Mucosa of stomach (tissue), 1 donor: ENCODE results near the gene C20orf96.
"Not testable (repeated sequence)": the region's sequence is repeated elsewhere in the genome, so short reads cannot be mapped to it uniquely, and the experiment has no call there.

Experiments
- H3K27me3 ChIP-seq: one replicate; pipeline ENCODE4 v1.7.0; 2013; ENCODE audit warnings: mild to moderate bottlenecking, low read length; ENCODE audit not compliant: control insufficient read depth, insufficient read depth
- H3K36me3 ChIP-seq: one replicate; pipeline ENCODE4 v1.7.0; 2013; ENCODE audit warnings: low read length; ENCODE audit not compliant: control insufficient read depth, insufficient read depth
- H3K4me1 ChIP-seq: one replicate; pipeline ENCODE4 v1.7.0; 2013; ENCODE audit warnings: mild to moderate bottlenecking, low read length; ENCODE audit not compliant: control insufficient read depth, insufficient read depth
- H3K4me3 ChIP-seq: one replicate; pipeline ENCODE4 v1.7.0; 2013; ENCODE audit warnings: low read length
- H3K9ac ChIP-seq: one replicate; pipeline ENCODE4 v1.7.0; 2013; ENCODE audit warnings: mild to moderate bottlenecking, low read length, moderate library complexity
- H3K9me3 ChIP-seq: one replicate; pipeline ENCODE4 v1.7.0; 2013; ENCODE audit warnings: mild to moderate bottlenecking, low read length, moderate library complexity; ENCODE audit not compliant: control insufficient read depth
- donor health status: Pancreatic carcinoma.

The C20orf96 gene, protein sequence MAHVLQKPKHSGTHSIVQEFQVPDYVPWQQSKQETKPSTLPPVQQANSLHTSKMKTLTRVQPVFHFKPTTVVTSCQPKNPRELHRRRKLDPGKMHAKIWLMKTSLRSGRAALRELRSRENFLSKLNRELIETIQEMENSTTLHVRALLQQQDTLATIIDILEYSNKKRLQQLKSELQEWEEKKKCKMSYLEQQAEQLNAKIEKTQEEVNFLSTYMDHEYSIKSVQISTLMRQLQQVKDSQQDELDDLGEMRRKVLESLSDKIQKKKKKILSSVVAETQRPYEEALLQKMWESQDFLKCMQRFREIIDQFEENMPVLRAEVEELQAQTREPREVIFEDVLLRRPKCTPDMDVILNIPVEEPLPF

DNA sequence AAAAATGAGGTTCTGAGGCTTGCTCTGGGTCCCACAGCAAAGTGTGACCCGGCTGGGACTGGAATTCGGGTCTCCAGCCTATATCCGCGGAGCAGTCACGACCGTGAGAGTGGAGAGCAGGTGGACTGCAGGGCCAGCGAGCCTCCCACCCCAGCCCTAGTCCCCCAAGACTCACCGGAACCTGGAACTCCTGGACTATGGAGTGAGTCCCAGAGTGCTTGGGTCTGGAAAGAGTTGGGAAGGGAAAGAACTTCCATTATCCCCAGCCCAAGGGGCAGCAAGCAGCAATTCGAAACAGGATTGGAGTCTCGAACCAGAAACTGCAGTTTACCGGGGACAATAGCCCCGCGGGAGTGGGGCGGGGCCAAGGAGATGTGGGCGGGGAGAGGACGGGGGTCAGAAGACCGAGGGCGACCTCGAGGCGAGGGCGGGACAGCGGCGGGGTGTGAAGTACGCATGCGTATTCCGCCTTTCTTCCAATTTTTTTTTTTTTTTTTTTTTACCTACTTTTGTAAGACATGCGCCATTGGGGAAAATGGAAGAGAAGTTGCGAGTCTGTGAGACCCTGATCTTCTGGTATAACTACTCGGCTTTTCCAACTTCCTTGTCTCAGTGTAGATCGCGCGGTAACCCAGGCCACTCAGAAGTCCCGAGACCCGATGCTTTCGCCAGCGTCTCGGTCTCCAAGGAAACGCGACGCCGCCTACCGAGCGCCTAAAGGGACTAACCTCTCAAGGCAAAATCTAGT is at the start of gene C20orf96:
TSS of gene C20orf96 (minus strand) at position 667 of the 748 bp plus-strand sequence. CDS start at position 527, 140 bp downstream.
- peaks cover 12% of the 10 kb centered on the region for H3K4me1 ChIP-seq
- no peaks in the 10 kb centered on the region for H3K27me3 ChIP-seq
- peak within 1 kb of the TSS; percentile 71 for H3K4me3 ChIP-seq
- no peaks in the 10 kb centered on the region for H3K9me3 ChIP-seq
- no peaks in the 10 kb centered on the region for H3K36me3 ChIP-seq
- peak within 1 kb of the TSS; percentile 86 for H3K9ac ChIP-seq

DNA sequence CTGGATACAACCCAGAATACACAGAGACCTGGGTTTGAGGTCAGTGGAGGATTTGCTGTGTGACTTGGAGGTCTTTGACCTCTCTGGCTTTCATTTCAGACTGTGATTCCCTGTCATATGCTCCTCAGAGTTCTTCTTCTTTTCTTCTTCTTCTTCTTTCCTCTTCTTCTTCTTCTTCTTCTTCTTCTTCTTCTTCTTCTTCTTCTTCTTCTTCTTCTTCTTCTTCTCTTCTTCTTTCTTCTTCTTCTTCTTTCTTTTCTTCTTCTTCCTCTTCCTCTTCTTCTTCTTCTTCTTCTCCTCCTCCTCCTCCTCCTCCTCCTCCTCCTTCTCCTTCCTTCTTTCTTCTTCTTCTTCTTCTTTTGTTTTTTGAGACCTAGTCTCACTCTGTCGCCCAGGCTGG is 45.5 kb upstream of the C20orf96 start:
- not testable (repeated sequence) for H3K4me3 ChIP-seq

DNA sequence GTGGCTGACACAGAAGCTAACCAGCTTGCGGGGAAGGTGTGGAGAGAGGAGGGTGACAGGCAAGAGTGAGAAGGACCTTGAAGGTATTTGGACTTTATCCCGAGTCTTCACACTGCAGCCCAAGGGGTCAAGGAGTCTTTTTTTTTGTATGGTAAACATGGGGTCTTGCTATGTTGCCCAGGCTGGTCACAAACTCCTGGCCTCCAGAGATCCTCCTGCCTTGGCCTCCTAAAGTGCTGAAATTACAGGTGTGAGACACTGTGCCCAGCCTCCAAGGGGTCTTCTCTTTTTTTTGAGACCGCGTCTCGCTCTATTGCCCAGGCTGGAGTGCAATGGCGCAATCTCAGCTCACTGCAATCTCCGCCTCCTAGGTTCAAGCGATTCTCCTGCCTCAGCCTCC is 44.0 kb upstream of the C20orf96 start:
- H3K4me3 ChIP-seq = no peak overlapping the region
- H3K27me3 ChIP-seq = no peaks in the 10 kb centered on the region
- H3K4me1 ChIP-seq = no peaks in the 10 kb centered on the region
- no peaks in the 10 kb centered on the region for H3K36me3 ChIP-seq
- H3K9me3 ChIP-seq = no peaks in the 10 kb centered on the region
- no peak overlapping the region for H3K9ac ChIP-seq

More for the DNA sequence above, 45.5 kb upstream of the C20orf96 start:
- H3K9ac ChIP-seq, H3K36me3 ChIP-seq, H3K27me3 ChIP-seq, H3K4me1 ChIP-seq, H3K9me3 ChIP-seq: not testable (repeated sequence)

DNA sequence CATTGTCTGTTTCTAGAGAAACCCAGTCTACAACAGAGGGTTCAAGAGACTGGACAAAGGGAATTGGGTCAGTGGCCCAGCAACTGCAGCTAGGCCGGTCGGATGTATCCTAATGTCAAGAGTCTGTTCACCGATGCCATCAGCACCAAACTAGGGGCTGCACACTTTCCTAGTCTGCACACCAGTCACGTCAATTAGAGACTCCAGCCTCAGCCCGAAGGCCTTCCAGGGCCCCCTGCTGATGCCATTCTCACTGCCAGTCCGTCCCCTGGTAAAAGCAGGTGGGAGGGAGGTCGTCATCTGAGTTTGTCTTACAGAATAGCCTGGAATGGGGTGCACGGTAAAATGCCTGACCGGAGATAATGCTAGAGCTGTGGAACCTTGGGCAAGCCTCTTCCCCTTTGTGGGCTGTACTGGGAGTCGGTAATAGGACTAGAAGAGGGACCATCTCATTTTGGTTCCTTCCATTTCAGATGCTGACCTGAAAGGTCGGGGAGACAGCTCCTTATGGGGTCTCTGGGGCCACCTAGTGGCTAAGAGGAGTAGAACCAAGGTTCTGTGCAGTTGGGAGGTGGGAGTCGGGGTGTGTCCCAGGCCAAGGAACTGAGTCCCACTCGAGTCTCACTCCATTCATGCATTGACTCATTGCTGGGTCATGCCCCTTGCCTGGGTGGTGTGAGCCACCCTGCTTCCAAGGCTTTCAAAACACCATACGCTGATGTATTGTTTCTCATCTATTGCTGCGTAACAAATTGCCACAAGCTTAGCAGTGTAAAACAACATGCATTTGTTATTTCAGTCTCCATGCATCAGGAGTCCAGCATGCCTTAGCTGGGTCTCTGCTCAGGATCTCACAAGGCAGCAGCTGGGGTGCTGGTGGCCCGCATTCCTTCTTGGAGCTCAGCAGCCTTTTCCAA is 39.9 kb upstream of the C20orf96 start:
- no peaks in the 10 kb centered on the region for H3K27me3 ChIP-seq
- H3K4me3 ChIP-seq = no peak overlapping the region
- H3K9ac ChIP-seq = no peak overlapping the region
- H3K4me1 ChIP-seq = peaks cover 5% of the 10 kb centered on the region
- no peaks in the 10 kb centered on the region for H3K9me3 ChIP-seq
- H3K36me3 ChIP-seq = no peaks in the 10 kb centered on the region

DNA sequence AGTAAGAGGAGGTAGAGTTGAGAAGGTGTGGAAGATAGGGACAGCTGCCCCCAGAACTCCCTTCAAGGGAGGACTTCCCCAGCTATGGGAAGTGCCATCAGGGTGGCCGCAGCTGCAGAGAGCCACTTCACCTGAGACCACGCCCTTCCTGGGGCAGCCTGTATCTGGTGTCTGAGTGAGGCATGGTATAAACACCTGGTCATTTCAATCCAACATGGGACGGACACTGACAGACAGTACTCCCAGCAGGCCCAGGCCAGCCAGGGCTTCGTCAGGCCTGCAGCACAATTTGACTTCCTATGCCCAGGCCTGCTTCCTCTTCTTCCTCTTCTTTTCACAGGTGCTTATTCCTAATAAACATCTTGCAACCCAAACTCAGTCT is 39.3 kb upstream of the C20orf96 start:
- Histone ChIP-seq H3K9me3 (no peaks in the 10 kb centered on the region), H3K36me3 (no peaks in the 10 kb centered on the region), H3K9ac (no peak overlapping the region), H3K27me3 (no peaks in the 10 kb centered on the region), H3K4me1 (peaks cover 5% of the 10 kb centered on the region), H3K4me3 (no peak overlapping the region)

DNA sequence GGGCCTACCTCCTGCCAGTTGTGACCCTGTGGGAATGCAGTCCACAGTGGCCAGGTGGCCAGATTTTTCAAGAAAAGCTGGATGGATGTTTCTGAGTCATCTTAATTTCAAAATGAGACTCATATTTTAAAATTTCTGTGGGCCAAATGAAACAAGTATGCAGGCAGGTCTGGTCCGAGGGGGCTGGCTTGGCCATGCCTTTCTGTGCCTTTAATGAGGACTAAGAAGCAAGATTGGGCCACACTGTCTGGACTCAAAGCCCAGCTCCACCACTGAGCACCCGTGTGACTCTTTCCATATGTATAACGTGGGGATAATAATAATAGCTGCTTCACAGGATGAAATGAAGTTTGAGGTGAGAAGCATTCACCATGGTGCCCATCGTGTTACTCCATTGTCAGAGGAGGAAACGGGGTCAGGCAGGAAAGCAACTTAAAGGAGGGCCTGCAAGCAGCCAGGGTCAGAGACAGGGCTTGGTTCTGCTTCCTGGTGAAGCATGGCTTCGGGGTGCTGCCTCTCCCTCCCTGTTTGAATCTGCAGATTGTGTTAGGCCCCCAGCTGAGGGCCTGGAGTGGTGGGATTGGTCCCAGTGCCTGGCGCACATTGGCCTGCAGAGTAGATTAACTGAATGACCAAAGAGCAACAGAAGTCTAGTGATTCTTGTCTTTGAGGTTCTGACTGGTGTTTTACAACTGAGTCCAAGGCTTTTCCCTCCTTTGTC is 38.6 kb upstream of the C20orf96 start:
- Histone ChIP-seq H3K36me3 (no peaks in the 10 kb centered on the region), H3K9me3 (no peaks in the 10 kb centered on the region), H3K4me3 (no peak overlapping the region), H3K9ac (no peak overlapping the region), H3K4me1 (peaks cover 5% of the 10 kb centered on the region), H3K27me3 (no peaks in the 10 kb centered on the region)

DNA sequence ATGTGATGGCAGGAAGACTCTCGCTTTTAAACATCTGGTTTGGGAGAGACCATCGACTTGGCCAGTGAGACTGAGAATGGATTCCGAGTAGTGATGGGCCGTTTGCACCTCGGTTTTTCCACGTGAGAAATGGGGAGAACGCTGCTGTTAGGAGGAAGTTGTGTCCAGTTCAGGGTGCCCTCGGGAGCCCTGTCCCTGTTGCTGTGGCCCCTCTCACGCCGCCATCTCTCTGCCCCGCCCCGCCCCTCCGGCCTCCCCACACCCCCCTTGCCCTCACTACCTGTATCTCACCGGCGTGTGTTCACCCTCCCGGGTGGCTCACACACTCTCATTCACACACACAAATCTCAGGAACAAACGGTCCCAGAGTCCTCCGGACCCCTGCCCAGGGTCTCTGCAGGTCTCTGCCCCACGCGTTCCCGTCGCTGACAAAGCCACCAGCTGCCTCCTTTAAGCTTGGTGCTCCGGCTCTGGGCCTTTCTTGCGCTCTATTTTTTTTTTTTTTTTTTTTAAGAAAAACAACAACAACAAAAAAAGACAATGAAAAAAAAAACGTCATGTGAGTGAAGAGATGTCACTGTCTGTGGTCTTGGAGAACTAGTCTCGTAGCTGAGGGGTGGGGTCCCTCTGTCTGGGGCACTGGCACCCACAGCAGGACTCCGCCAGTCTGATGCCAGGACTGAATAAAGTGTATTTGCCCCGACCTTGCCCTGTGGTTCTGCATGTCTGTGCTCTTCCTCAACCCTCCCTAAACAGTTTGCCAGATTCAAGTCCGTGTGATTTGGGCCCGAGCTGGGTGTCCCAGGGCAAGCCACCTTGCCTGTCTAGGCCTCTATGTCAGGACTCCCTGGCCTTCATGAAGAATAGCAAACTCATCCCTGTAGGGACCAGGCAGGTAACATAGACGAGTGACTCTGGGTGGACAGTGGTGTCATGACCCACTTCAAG is 37.8 kb upstream of the C20orf96 start:
- peaks cover 5% of the 10 kb centered on the region for H3K4me1 ChIP-seq
- H3K36me3 ChIP-seq = no peaks in the 10 kb centered on the region
- H3K27me3 ChIP-seq = no peaks in the 10 kb centered on the region
- H3K9ac ChIP-seq = peak overlapping the region; percentile 63
- no peaks in the 10 kb centered on the region for H3K9me3 ChIP-seq
- no peak overlapping the region for H3K4me3 ChIP-seq

DNA sequence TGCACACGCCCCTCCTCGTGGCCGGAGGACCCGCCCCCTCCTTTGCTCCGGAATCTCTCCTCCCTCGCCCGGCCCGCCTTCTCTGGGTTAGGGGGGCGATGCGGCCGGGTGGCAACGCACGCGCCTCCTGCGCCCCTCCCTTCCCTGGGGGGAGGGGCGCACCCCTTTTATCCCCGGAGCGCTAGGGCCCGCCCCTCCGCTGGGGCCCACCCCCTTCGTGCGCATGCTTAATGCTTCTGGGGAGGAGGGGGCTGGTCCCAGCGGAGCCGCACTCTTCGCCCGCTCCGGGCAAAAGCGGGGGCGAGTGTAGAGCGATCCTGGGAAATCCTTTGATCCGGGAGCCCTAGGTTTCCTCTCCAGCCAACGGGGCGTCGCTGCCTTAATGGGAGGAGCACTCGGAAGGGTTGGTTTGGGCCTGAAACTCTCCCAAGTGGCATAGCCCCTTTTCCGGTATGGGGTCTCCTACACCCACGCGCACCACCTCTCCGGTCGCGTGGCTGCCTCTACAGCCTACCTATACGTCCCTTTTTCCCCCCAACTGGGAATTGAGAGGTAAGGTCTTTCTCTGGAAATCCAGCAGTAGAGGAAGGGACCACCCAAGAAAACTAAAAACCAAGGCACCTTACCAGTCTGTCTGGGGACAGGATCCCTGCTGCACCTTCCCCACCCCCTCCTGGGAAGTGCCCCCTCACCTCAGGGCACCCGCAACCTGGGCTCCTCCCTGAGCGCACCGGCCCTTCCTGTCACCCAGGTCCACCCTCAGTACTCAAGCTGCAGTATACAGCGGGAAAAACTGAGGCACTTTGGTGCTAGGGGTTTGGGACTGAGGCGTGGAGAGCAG is 36.9 kb upstream of the C20orf96 start:
- Histone ChIP-seq H3K9ac (peak overlapping the region; percentile 63), H3K4me3 (peak overlapping the region; percentile 33), H3K9me3 (no peaks in the 10 kb centered on the region), H3K36me3 (no peaks in the 10 kb centered on the region), H3K27me3 (no peaks in the 10 kb centered on the region), H3K4me1 (peaks cover 5% of the 10 kb centered on the region)

DNA sequence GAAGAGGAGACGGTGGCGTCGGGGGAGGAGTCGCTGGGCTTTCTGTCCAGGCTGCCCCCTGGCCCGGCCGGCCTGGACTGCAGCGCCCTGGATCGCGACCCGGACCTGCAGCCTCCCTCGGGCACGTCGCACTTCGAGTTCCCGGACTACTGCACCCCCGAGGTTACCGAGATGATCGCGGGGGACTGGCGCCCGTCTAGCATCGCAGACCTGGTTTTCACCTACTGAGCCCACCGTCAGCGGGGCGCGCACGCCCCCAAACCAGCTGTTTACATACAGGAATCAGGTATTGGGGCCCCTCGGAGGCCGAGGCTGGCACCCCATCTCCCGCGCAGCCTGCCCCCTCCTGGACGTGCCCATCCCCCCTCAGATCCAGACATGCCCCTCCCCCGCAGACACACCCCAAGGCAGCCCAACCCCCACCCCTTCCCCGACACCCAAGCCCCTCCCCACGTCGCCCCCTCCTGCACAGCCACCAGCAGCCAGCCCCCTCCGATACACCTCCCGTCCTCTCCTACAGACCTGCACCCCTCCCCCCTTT is 36.2 kb upstream of the C20orf96 start:
- Histone ChIP-seq H3K36me3 (no peaks in the 10 kb centered on the region), H3K4me1 (peaks cover 5% of the 10 kb centered on the region), H3K9ac (no peak overlapping the region), H3K4me3 (peak overlapping the region; percentile 33), H3K27me3 (no peaks in the 10 kb centered on the region), H3K9me3 (no peaks in the 10 kb centered on the region)
